Mesendoderm (in vitro differentiated cells): ENCODE data around the gene CALN1.
A peak's percentile ranks its signal among the peaks of the same experiment; 100 is the strongest.
"Not testable (repeated sequence)": the region's sequence is repeated elsewhere in the genome, so short reads cannot be mapped to it uniquely, and the experiment has no call there.

ENCODE experiments used
- DNase-seq: peaks from one replicate; pipeline ENCODE4 v3.0.0; 2013
- H2AK5ac ChIP-seq: 2 replicates; pipeline ENCODE4 v1.6.1; 2013; ENCODE audit warnings: low read length, inconsistent platforms
- H2BK120ac ChIP-seq: 2 replicates; pipeline ENCODE4 v1.6.1; 2013; ENCODE audit warnings: low read depth, mild to moderate bottlenecking, low read length, moderate library complexity, mixed read lengths
- H2BK15ac ChIP-seq: replicated peaks from 2 replicates; pipeline ENCODE4 v1.6.1; 2013; ENCODE audit warnings: low read depth, mild to moderate bottlenecking, moderate library complexity
- H2BK5ac ChIP-seq: 2 replicates; pipeline ENCODE4 v1.6.1; 2013; ENCODE audit warnings: low read length, inconsistent platforms
- H3K18ac ChIP-seq: 2 replicates; pipeline ENCODE4 v1.6.1; 2013; ENCODE audit warnings: mild to moderate bottlenecking, low read length, mixed read lengths
- H3K23ac ChIP-seq: one replicate; pipeline ENCODE4 v1.6.1; 2013; ENCODE audit warnings: low read length
- H3K27ac ChIP-seq: 2 replicates; pipeline ENCODE4 v1.5.1; 2013; ENCODE audit warnings: low read depth, mild to moderate bottlenecking, inconsistent platforms, low read length, moderate library complexity
- H3K27me3 ChIP-seq: 2 replicates; pipeline ENCODE4 v1.6.1; 2013; ENCODE audit warnings: low read length, control low read depth, mild to moderate bottlenecking, inconsistent platforms; ENCODE audit not compliant: insufficient read depth, poor library complexity
- H3K36me3 ChIP-seq: 2 replicates; pipeline ENCODE4 v1.6.1; 2013; ENCODE audit warnings: low read length, inconsistent platforms; ENCODE audit not compliant: control insufficient read depth, insufficient read depth
- H3K4ac ChIP-seq: one replicate; pipeline ENCODE4 v1.6.1; 2013; ENCODE audit warnings: low read depth, mild to moderate bottlenecking, low read length, moderate library complexity
- H3K4me1 ChIP-seq: 2 replicates; pipeline ENCODE4 v1.6.1; 2013; ENCODE audit warnings: low read depth, low read length, inconsistent platforms; ENCODE audit not compliant: control insufficient read depth
- H3K4me2 ChIP-seq: 2 replicates; pipeline ENCODE4 v1.6.1; 2013; ENCODE audit warnings: low read length
- H3K4me3 ChIP-seq: 2 replicates; pipeline ENCODE4 v1.5.1; 2013; ENCODE audit warnings: mild to moderate bottlenecking, low read length
- H3K56ac ChIP-seq: one replicate; pipeline ENCODE4 v1.6.1; 2013; ENCODE audit warnings: low read length
- H3K79me1 ChIP-seq: 2 replicates; pipeline ENCODE4 v1.6.1; 2013; ENCODE audit warnings: low read length, inconsistent platforms
- H3K79me2 ChIP-seq: 2 replicates; pipeline ENCODE4 v1.6.1; 2013; ENCODE audit warnings: mild to moderate bottlenecking, low read length; ENCODE audit not compliant: control insufficient read depth, insufficient read depth
- H3K9ac ChIP-seq: 2 replicates; pipeline ENCODE4 v1.6.1; 2013; ENCODE audit warnings: low read length, inconsistent platforms
- H4K5ac ChIP-seq: one replicate; pipeline ENCODE4 v1.6.1; 2013; ENCODE audit warnings: low read length
- H4K8ac ChIP-seq: one replicate; pipeline ENCODE4 v1.6.1; 2013; ENCODE audit warnings: low read depth, mild to moderate bottlenecking, control low read depth, low read length, moderate library complexity
- WGBS: extraction: QIAGEN DNeasy Blood & Tissue Kit; methylation state at CpG from one replicate; pipeline ENCODE4 v1.1.7; 2013; ENCODE audit warnings: low lambda C conversion rate, missing lambda C conversion rate; ENCODE audit not compliant: insufficient coverage; ENCODE audit errors: extremely low coverage; 5-methylcytosine and 5-hydroxymethylcytosine counted together

The CALN1 gene

GRCh38 chr7:71826141-71826540 is 586.0 kb downstream of the CALN1 start:
- H3K4ac ChIP-seq, result no peak overlapping the region
- no peak overlapping the region for H3K4me3 ChIP-seq
- H3K79me1 ChIP-seq, result no peaks in the 10 kb centered on the region
- H2AK5ac ChIP-seq, result no peak overlapping the region
- H3K79me2 ChIP-seq, result no peaks in the 10 kb centered on the region
- H2BK120ac ChIP-seq, result no peak overlapping the region
- no peak overlapping the region for H2BK5ac ChIP-seq
- H4K8ac ChIP-seq, result no peak overlapping the region
- no peak overlapping the region for H4K5ac ChIP-seq
- no peak overlapping the region for H3K9ac ChIP-seq
- H3K27ac ChIP-seq, result no peak overlapping the region
- no peak overlapping the region for H3K18ac ChIP-seq
- no peaks in the 10 kb centered on the region for H3K36me3 ChIP-seq
- no peak overlapping the region for H3K23ac ChIP-seq
- H3K4me2 ChIP-seq, result no peak overlapping the region
- DNase-seq, result no peak
- no peak overlapping the region for H2BK15ac ChIP-seq
- no peak overlapping the region for H3K56ac ChIP-seq
- WGBS, result no CpG with 5 or more reads among the region's 3 CpGs
- no peaks in the 10 kb centered on the region for H3K27me3 ChIP-seq
- H3K4me1 ChIP-seq, result peaks cover 1% of the 10 kb centered on the region

GRCh38 chr7:71824006-71824760 is 588.0 kb downstream of the CALN1 start:
- Histone ChIP-seq H3K18ac (no peak overlapping the region), H3K9ac (no peak overlapping the region), H3K4me3 (no peak overlapping the region), H3K36me3 (no peaks in the 10 kb centered on the region), H2BK5ac (no peak overlapping the region), H3K4me1 (peaks cover 1% of the 10 kb centered on the region), H3K27me3 (no peaks in the 10 kb centered on the region), H3K23ac (no peak overlapping the region), H2AK5ac (no peak overlapping the region), H4K5ac (no peak overlapping the region), H3K4me2 (no peak overlapping the region), H4K8ac (no peak overlapping the region), H2BK15ac (no peak overlapping the region), H2BK120ac (no peak overlapping the region), H3K79me2 (no peaks in the 10 kb centered on the region), H3K56ac (no peak overlapping the region), H3K79me1 (no peaks in the 10 kb centered on the region), H3K27ac (no peak overlapping the region), H3K4ac (no peak overlapping the region)
- peak; percentile 77 for DNase-seq
- WGBS, result no CpG with 5 or more reads among the region's 9 CpGs

GRCh38 chr7:71822406-71822805 is 589.7 kb downstream of the CALN1 start:
- not testable (repeated sequence) for H3K56ac ChIP-seq, H2AK5ac ChIP-seq, H3K27ac ChIP-seq, H3K4ac ChIP-seq, H4K8ac ChIP-seq, H3K4me3 ChIP-seq, DNase-seq, H3K4me2 ChIP-seq, H3K79me1 ChIP-seq, H2BK120ac ChIP-seq, H3K4me1 ChIP-seq, H3K79me2 ChIP-seq, H3K18ac ChIP-seq, H4K5ac ChIP-seq, H2BK15ac ChIP-seq, H3K36me3 ChIP-seq, H3K23ac ChIP-seq, H3K27me3 ChIP-seq, H3K9ac ChIP-seq, H2BK5ac ChIP-seq
- no CpG with 5 or more reads among the region's 8 CpGs for WGBS

GRCh38 chr7:71817916-71818315 is 594.2 kb downstream of the CALN1 start:
- H3K36me3 ChIP-seq, result no peaks in the 10 kb centered on the region
- DNase-seq, result no peak
- H3K79me2 ChIP-seq, result no peaks in the 10 kb centered on the region
- no CpG with 5 or more reads among the region's 1 CpG for WGBS
- H2BK120ac ChIP-seq, result no peak overlapping the region
- no peak overlapping the region for H4K8ac ChIP-seq
- no peak overlapping the region for H2BK5ac ChIP-seq
- no peak overlapping the region for H3K23ac ChIP-seq
- H3K27ac ChIP-seq, result no peak overlapping the region
- H3K27me3 ChIP-seq, result no peaks in the 10 kb centered on the region
- no peak overlapping the region for H3K4me3 ChIP-seq
- H2AK5ac ChIP-seq, result no peak overlapping the region
- no peak overlapping the region for H4K5ac ChIP-seq
- no peak overlapping the region for H3K4ac ChIP-seq
- no peak overlapping the region for H3K18ac ChIP-seq
- no peak overlapping the region for H3K9ac ChIP-seq
- H3K4me1 ChIP-seq, result no peaks in the 10 kb centered on the region
- H2BK15ac ChIP-seq, result no peak overlapping the region
- H3K56ac ChIP-seq, result no peak overlapping the region
- H3K4me2 ChIP-seq, result no peak overlapping the region
- no peaks in the 10 kb centered on the region for H3K79me1 ChIP-seq

GRCh38 chr7:71808115-71808514 is 604.0 kb downstream of the CALN1 start:
- H3K79me1 ChIP-seq, result no peaks in the 10 kb centered on the region

GRCh38 chr7:71804256-71804655 is 607.9 kb downstream of the CALN1 start:
- Histone ChIP-seq H2BK5ac (no peak overlapping the region), H3K79me2 (no peaks in the 10 kb centered on the region), H3K27ac (no peak overlapping the region), H3K23ac (no peak overlapping the region), H3K4me1 (no peaks in the 10 kb centered on the region), H2AK5ac (no peak overlapping the region), H3K9ac (no peak overlapping the region), H3K56ac (no peak overlapping the region), H3K4me3 (no peak overlapping the region), H2BK120ac (no peak overlapping the region), H4K5ac (no peak overlapping the region), H3K4me2 (no peak overlapping the region), H3K27me3 (no peaks in the 10 kb centered on the region), H4K8ac (no peak overlapping the region), H3K4ac (no peak overlapping the region), H3K36me3 (no peaks in the 10 kb centered on the region), H3K79me1 (no peaks in the 10 kb centered on the region), H2BK15ac (no peak overlapping the region), H3K18ac (no peak overlapping the region)
- WGBS, result no CpG with 5 or more reads among the region's 3 CpGs
- no peak for DNase-seq

More at GRCh38 chr7:71808115-71808514, 604.0 kb downstream of the CALN1 start:
- no peaks in the 10 kb centered on the region for H3K79me2 ChIP-seq
- H3K36me3 ChIP-seq, result no peaks in the 10 kb centered on the region
- H2BK15ac ChIP-seq, result no peak overlapping the region
- no peak overlapping the region for H4K5ac ChIP-seq
- DNase-seq, result no peak
- no peak overlapping the region for H2BK5ac ChIP-seq
- no peak overlapping the region for H3K56ac ChIP-seq
- no peak overlapping the region for H3K4me3 ChIP-seq
- H3K18ac ChIP-seq, result no peak overlapping the region
- H3K27ac ChIP-seq, result no peak overlapping the region
- H3K23ac ChIP-seq, result no peak overlapping the region
- H4K8ac ChIP-seq, result no peak overlapping the region
- H3K4me2 ChIP-seq, result no peak overlapping the region
- no peaks in the 10 kb centered on the region for H3K4me1 ChIP-seq
- H3K4ac ChIP-seq, result no peak overlapping the region
- H2BK120ac ChIP-seq, result no peak overlapping the region
- no peak overlapping the region for H2AK5ac ChIP-seq
- WGBS, result no CpG with 5 or more reads among the region's 1 CpG
- no peak overlapping the region for H3K9ac ChIP-seq
- H3K27me3 ChIP-seq, result no peaks in the 10 kb centered on the region
